Activated CD4-positive, CD25-positive, alpha-beta regulatory T cell treated with anti-CD3 and anti-CD28 coated beads, Interleukin-2, amount 50 U/mL, for 24 hours (primary cell): Measurements from ENCODE around the gene ANKFY1.
"Not testable (repeated sequence)": the region's sequence is repeated elsewhere in the genome, so short reads cannot be mapped to it uniquely, and the experiment has no call there.

Experiments used
- ATAC-seq, 2 donors: fragments of 150-1000 bp; cut with Tn5 transposase; one replicate each; pipeline ENCODE4 v1.10.0; 2021; ENCODE audit warnings: mild to moderate bottlenecking in 1 of 2, moderate library complexity in 1 of 2

Gene ANKFY1

DNA sequence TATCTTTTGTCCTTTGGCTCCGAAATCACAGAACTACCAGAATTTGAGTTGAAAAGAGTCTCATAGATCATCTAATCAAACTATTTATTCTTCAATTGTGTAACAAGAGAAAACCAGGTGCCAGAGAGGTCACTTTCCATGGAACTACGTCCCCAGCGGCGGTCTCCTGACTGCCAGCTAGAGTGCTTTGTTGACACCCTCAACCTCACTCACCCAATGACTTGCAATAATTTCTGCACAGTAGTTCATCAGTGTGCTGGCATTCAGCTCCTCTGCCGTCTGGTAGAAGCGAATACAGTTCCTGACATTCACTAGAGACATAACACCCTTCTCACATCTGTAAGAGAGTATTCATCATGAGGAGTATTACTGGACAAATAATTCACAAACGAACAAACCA, 54.2 kb downstream of the ANKFY1 start:
- no peak for ATAC-seq

DNA sequence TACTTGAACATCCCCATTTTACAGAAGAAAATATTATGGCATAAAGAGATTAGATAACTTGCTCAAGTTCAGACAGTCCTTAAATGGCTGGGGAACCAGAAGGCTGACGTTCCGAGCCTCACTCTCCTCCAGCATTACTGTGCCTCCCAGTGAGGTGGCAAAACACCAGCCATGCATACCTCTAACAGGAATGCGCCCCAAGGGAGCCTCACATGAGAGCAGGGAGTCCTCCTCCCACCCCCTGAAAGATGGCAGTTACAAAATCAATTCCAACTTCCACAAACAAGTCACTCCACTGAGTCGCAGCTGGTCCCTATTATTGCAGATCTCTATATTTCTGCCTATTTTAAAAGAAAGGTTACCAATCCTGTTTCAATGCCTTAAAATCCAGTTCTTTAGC, 55.5 kb downstream of the ANKFY1 start:
- ATAC-seq: no peak

DNA sequence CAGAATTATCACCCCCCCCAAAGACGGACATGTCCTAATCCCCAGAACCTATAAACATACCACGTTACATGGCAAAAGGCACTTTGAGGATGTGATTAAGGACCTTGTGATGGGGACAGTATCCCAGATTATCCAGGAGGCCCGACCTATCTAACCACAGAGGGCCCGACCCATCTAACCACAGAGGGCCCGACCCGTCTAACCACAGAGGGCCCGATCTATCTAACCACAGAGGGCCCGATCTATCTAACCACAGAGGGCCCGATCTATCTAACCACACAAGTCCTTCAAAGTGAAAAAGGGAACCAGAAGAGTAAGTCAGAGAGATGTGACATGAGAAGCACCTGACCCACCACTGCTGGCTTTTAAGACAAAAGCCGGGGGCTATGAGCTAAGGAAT, 56.8 kb downstream of the ANKFY1 start:
- no peak for ATAC-seq

DNA sequence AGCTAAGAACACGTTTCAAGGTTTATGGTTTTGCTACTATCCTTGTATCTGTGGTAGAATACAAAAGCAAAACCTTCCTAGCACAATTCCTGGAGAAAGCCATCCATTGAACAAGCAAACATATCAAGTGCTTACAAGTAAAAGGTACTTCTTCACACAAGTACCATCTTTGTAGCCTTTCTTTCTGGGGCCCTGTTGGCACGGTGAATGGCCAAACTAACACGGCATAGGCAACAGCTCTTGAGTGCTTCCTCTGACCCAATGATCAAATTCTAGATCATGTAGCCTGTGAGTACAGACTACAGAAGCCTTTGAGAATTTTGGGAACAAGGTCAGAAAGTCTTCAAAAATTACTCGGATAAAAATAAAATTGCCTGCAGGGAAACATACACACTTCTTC, 57.9 kb downstream of the ANKFY1 start:
- ATAC-seq: no peak

DNA sequence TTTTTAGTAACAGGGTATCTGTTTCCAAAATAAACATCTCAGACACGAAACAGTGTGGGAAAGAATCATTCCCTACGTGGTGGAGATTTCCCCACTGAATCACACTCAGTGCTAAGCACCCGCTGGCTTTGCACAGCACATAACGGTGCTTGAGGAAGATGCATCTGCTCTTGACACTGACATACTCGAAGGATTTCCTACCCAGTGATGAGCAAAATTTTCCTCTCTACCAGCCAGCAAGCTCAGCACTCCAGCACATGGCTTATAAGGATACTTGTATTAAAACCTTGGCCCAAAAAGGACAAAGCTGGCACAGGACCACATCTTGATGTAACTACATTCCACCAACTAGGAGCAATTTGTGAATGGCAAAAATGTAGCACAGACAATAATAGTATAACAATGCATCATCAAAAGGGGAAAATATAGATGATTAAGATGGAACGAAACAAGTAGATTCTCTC, 59.0 kb downstream of the ANKFY1 start:
- no peak for ATAC-seq

DNA sequence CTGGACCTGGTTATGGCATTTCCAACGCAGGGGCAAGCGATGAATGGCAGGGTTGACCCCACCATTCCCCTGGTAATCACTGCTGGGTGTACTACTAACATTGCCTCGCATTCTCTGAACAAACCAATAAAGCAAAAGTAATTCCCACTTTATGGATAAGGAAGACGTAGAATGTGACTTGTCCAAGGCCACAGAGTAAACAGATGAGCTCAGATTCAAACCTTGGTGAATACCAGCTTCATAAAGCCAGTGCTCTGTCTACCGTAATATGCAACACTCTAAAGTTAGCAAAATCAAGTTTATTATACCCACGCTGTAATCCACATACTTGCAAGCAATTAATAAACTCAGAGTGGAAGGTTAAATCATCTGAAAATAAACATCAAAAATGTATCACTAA, 59.6 kb downstream of the ANKFY1 start:
- ATAC-seq: no peak

DNA sequence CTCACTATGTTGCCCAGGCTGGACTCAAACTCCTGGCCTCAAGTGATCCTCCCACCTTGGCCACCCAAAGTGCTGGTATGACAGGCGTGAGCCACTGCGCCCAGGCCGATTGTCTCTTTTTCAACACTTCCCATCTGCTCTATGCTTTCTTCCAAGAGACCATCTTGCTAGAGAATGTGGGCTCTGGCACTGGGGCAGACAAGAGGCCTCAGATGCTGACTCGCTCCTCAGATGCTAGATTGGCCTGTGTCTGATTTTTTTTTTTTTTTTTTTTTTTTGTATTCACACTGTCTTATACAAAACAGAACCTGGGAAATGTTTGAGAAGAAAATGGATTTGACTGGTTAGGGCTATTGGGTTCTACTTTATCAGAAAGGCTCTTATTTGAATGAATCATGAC, 62.6 kb downstream of the ANKFY1 start:
- ATAC-seq: no peak

DNA sequence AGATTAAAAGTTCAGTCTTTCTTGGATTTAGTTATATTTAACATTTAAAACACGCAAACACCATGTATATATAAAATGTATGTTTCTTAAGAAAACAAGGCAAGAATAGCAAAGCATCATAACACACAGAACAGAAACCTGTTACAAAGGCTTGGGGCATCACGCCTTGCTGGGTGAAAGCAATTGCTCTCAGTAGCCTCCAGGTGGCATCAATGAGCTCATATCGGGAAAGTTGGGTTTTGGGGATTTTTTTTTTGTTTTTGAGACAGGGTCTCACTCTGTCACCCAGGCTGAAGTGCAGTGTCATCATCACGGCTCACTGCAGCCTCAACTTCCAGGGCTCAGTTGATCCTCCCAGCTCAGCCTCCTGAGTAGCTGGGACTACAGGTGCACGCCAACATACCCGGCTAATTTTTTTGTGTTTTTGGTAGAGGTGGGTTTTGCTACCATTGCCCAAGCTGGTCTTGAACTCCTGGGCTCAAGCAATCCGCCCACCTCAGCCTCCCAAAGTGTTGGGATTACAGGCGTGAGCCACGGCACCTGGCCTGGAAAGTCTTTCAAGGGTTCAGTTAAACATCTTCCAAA, 63.9 kb downstream of the ANKFY1 start:
- peak in 1 of 2 donors; percentile 51 for ATAC-seq

DNA sequence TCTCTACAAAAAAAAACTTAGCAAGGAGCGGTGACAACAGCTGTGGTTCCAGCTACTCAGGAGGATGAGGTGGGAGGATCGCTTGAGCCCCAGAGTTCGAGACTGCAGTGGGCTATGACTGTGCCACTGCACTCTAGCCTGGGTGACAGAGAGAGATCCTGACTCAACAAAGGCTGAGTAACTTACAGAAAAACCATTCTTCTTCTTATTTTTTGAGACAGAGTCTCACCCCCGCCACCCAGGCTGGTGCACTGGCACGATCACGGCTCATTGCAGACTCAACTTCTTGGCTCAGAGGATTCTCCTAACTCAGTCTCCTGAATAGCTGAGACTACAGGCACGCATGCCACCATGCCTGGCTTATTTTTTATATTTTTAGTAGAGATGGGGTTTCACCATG, 64.8 kb downstream of the ANKFY1 start:
- no peak for ATAC-seq

DNA sequence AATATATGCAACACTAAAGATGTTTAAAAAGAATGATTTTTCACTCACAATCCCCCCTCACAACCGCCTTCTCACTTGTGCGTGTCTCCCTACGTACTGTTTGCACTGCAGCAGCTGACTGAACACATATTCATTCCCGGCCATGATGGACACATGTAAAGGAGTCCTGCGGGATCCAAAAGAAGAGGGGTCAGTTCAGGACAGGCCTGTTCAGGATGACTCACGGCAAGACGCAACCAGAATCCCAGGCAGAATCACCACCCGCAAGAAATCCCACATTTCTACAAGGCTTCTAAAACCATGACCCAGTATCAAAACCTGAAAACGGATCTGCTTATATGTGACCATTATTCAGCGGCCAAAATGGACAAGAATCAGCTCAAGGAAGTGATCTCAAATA, 68.5 kb downstream of the ANKFY1 start:
- ATAC-seq: no peak

DNA sequence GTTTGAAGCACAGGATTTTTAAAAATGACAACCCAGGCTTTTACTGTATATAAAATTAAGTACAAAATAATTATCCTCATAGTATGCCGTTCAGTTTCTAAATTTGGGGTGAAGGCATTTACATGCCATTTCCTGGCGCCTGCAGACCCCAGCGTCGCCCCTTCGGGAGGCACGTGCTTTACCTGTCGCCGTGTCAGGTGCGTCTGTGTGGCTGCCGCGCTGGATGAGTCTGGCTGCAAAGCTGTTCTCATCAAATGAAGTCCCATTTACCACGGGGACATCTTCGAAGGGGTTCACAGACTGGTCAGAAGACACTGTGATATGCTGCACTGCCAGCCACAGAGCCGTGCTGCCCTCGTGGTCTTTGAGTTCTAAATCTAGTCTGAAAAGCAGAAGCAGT, 69.0 kb downstream of the ANKFY1 start:
- ATAC-seq: no peak

DNA sequence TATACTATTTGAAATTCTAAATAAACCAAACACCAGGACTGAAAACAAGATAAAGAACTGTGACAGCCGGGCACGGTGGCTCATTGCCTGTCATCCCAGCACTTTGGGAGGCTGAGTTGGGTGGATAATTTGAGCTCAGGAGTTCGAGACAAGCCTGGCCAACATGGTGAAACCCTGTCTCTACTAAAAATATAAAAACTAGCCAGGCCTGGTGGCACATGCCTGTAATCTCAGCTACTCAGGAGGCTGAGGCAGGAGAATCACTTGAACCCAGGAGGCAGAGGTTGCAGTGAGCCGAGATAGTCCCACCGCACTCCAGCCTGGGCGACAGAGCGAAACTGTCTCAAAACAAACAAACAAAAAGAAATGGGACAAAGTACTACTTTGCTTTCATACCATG, 73.0 kb downstream of the ANKFY1 start:
- not testable (repeated sequence) for ATAC-seq

DNA sequence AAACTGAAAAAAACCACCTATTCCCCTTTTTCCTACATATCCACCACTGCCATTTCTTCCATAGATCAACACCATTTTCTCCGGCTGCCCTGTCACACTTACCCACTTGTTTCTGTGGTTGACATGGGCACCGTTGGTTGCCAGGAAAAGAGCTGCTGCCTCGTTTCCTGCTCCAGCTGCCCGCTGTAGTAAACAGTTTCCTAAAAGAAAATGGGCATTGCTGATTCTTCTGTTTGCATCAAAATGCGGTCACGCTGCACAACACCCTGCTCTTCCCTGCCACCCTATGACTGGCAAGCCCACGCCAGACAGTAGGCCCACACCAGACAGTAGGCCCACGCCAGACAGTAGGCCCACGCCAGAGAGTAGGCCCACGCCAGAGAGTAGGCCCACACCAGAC, 74.5 kb downstream of the ANKFY1 start:
- ATAC-seq: no peak

DNA sequence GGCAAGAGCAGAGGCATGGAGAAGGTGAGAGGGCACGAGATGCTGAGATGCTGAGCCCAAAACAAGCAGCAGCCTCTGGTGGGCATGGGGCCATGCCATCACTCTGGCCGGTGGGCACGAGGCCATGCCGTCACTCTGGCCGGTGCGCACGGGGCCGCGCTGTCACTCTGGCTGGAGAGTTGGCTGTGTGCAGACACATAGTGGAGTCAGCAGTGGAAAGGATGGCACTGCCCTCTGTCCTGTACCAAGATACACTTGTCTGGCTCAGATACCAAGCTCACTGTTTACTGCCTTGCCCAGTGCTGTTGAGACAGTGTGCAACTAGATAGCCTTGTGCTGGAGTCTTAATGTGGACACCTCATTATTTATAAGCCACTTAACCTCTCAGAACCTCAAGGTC, 75.7 kb downstream of the ANKFY1 start:
- ATAC-seq: no peak

DNA sequence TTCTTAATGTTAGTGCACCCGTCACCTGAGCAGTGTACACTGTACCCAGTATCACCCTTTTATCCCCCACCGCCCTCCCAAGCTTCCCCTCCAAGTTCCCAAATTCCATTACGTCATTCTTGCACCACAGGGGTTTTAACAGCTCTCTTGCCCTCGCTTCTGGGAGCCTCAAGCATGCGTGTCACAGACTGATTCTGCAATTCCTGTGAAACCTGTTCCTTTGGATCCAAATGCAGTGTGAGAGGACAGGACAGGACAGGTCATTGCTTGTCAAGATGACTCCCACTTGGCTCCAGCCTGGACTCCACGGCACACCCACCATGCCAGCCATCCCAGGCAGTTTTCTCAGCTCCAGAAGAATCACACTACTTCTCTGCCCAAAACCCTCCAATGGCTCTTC, 76.7 kb downstream of the ANKFY1 start:
- ATAC-seq: no peak

DNA sequence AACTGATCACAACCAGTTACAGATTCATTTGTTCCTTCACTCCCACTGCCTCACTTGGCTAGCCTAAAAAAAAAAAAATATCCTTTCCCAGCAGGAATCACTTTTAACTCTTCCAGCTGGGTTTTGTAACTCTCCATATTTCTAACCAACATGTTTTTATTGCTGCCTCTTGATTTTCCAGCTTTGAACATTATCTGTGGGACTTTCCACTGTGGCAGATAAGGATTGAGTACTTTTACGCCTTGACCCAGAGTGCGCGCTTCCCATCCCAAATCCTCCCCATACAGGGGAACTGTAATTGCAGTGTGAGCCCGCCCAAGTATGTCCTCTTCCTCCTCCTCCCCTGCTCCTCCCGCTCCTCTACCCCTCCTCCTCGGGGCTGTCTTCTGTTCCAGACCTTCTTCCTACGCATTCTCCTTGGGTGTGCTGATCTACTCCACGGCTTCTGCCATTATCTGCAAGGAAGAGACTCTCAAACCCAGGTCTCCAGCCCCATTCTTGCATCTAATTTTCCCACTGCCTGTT, 77.4 kb downstream of the ANKFY1 start:
- ATAC-seq: no peak

DNA sequence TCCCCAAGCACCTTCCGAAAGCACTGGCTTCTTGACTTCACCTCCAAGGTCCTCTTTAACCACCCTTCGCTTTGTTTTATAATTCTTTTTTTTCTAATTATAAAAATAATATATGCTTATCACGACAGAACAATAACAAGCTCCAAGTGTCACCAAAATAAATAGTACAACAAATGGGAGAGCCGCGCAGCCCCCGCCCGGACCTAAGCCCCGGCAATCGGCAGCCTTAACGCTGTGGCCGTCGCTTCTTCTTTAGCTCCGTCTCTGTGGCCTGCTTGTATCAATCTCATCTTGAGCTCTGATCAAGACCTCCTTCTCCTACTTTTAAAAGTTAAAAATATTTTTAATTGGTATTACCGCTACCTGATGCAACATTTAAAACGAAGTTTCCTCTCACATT, 78.1 kb downstream of the ANKFY1 start:
- ATAC-seq: no peak

DNA sequence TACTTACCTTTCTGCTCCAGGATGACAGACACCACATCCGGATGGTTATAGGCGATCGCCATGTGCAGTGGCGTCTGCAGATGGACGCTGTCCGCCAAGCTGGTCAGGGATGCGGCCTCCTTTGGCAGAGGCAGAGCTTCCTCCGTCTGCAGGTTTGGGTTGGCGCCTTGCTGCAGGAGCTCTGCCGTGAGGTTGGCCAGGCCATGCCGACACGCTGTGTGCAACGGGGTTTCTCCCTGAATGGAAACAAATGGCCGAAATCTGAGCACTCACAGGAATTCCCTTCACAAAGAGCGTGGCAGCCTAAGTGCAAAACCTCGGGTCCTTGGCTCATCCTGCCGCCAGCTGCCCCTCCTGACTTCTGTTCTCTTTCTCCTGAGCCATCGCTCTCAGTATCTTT, 79.0 kb downstream of the ANKFY1 start:
- ATAC-seq: no peak

DNA sequence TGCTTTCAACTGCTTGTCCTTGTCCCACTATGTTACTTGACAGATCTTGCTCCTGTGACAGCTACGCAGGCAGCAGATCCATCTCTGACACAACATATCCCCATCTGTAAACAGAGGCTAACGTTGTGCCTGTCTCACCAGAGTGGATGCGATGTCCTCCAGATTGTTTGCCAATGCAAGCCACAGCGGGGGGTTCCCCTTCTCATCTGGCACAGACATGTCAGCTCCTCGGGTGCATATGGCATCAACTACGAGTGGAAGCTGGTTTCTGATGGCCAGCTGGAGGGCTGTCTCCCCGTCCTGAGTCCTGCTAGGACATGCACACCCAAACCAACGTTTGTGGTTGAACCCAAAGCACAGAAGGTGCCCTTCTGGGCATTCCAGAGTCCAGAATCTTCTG, 81.7 kb downstream of the ANKFY1 start:
- no peak for ATAC-seq

DNA sequence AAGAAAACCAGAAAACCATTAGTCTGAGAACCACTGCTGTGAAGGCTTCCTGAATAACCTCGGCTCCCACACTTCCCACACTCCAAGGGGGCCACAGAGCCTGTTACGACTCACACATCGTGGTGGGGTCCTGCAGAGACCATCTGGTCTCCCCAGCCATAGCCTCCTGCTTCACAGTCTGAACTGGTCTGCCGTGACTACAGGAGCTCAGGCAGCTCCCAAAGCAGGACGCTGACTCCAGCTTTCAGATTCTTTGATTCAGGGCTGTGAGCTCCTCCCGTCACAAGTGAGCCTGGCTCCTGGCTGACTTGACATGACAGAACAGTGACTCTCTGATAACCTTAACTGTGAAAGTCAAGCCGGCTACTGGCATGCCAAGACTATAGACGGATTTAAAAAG, 83.0 kb downstream of the ANKFY1 start:
- no peak for ATAC-seq

DNA sequence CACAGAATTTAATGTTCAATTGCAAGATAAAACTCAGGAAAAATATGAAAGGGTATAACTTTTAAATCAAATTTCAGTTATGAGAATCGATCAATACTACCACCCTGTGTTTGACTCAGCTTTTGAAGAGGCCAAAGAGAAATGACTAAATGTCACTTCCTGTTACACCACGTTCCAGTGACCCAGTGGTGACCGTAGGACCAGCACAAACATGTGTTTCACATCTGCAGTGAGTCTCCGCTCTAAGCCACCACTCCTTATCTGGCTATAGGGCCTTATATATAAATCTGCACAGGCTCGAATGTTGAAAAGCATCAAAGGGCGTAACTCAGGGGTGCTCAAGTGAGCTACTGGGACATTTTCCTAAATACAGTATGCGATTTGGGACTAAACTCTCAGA, 84.7 kb downstream of the ANKFY1 start:
- ATAC-seq: no peak

DNA sequence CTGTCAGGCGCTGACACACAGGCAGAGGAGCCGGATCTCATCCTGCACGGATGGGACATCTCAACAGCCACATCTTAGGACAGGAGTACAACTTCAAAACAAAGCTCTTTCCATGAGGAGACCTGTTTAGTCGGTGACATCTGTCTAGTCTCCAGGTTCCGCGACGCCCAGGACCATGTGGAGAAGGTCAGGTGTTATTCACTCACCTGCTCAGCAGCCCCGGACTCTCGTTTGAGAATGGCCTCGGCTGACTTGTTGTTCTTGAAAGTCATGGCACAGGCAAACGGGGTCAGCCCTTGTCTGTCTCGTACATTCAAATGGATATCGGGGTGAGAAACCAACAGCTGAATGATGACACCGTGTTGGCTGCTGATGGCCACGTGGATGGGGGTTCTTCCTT, 85.1 kb downstream of the ANKFY1 start:
- ATAC-seq: no peak

DNA sequence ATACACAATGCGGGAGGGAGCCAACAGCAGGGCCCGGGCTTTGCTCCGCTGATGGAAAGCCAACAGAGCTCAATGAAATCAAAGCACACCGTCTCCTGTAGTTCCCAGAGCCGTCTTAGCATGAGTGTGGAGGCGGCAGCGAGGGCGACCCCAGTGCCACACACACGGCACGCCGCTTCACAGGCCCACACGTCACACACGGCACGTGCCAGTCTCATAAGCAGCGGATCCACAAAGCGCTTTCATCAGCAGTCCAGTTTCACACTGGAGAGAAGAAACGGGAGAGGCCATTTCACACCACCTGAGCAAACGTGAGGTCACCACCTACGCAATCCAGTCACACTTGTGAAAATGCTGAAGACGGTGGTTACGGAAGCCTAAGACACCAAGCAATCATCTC, 86.0 kb downstream of the ANKFY1 start:
- ATAC-seq: no peak

DNA sequence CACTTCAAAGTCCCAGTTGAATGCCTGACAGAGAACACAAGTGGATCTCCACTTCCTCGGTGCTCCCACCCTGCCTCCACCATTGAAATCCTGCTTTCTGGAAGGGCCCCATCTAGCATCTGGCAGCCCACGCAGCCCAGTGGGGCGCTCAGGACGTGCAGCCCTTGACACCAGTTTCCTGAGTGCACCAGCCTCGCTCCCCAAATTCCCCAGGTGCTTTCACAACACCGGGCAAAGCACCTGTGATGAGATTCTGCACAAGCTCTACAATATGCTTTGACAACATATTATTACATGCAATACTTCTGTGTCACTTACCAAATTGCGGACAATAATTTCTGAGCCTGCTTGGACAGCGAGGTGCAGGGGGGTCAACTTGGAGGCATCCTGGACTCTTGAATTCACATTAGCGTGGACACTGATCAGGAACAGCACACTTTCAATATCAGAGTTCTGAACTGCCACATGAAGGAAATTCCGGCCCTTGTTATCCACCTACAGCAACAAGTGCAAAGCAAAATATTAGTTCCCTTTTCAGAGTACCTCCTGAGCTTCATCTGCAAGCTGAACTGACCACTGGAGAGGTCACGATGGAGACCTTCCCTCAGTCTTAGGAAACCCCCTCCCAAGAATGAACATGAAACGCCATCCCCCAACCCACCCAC, 86.8 kb downstream of the ANKFY1 start:
- peak in 1 of 2 donors; percentile 20 for ATAC-seq
